Measurements from ENCODE around the gene DDAH1.

Gene DDAH1

DNA sequence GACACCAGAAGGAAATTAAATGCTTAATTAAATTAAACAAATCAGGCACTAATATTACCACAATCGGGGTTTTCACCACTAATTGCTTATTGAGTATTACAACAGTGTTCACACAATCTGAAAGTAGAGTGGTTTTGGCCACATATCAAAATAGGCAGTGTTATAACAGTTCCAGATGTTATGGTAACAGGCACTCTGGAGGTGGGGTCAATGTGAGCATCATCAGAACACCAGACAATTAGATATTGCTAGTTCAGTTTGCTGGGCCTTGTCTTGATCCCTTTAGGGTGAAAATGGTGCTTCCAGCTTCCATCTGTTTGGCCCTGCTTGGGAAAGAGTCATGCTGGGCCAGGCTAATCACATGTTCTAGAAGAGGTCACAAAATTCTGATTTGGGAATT is 14.5 kb upstream of the DDAH1 start:
- no peaks in the 10 kb centered on the region for H3K27me3 ChIP-seq (ENCODE audit: insufficient read depth, low read length, poor library complexity)
- ATAC-seq (ENCODE audit: insufficient read depth, low read depth) (no peak), DNase-seq (no peak)
- TF ChIP-seq, protein P1, sequence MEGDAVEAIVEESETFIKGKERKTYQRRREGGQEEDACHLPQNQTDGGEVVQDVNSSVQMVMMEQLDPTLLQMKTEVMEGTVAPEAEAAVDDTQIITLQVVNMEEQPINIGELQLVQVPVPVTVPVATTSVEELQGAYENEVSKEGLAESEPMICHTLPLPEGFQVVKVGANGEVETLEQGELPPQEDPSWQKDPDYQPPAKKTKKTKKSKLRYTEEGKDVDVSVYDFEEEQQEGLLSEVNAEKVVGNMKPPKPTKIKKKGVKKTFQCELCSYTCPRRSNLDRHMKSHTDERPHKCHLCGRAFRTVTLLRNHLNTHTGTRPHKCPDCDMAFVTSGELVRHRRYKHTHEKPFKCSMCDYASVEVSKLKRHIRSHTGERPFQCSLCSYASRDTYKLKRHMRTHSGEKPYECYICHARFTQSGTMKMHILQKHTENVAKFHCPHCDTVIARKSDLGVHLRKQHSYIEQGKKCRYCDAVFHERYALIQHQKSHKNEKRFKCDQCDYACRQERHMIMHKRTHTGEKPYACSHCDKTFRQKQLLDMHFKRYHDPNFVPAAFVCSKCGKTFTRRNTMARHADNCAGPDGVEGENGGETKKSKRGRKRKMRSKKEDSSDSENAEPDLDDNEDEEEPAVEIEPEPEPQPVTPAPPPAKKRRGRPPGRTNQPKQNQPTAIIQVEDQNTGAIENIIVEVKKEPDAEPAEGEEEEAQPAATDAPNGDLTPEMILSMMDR (IDR thresholded peaks at IDR 0.05; ENCODE audit: borderline replicate concordance, extremely low read depth, low read length, poor library complexity, severe bottlenecking), result no peak
- no peak for TF ChIP-seq EZH2 (IDR thresholded peaks at IDR 0.05; ENCODE audit: borderline replicate concordance, low read depth, low read length, severe bottlenecking)
- no peak overlapping the region for H3K9ac ChIP-seq (ENCODE audit: low read depth, low read length)
- no peaks in the 10 kb centered on the region for H4K20me1 ChIP-seq (ENCODE audit: insufficient read depth, low read length)
- no peak overlapping the region for H3K4me3 ChIP-seq (ENCODE audit: low read depth in 1 of 2, low read length in 2 of 2)
- H3K79me2 ChIP-seq (ENCODE audit: insufficient read depth, low read length), result no peaks in the 10 kb centered on the region
- H3K4me1 ChIP-seq (ENCODE audit: insufficient read depth, low read length), result no peaks in the 10 kb centered on the region
- no peaks in the 10 kb centered on the region for H3K9me3 ChIP-seq (ENCODE audit: insufficient read depth, low read length, severe bottlenecking)
- no peak overlapping the region for H3K27ac ChIP-seq (ENCODE audit: low read length)
- no peak overlapping the region for H3K4me2 ChIP-seq (ENCODE audit: insufficient read depth, low read length)
- H2AFZ ChIP-seq (ENCODE audit: low read depth, low read length), result no peak overlapping the region
- no peaks in the 10 kb centered on the region for H3K36me3 ChIP-seq (ENCODE audit: insufficient read depth, low read length)

DNA sequence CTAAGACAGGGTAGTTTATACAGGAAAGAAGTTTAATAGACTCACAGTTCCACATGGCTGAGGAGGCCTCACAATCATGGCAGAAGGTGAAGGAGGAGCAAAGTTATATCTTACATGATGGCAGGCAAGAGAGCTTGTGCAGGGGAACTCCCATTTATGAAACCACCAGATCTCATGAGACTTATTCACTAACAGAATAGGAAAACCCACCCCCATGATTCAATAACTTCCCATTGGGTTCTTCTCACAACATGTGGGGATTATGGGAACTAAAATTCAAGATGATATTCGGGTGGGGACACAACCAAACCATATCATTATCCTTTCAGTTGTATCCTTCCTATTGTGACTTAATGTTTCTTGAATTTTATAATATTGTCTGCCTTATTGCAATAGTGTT is 13.4 kb upstream of the DDAH1 start:
- H3K27me3 ChIP-seq (ENCODE audit: insufficient read depth, low read length, poor library complexity), result no peaks in the 10 kb centered on the region
- H3K9me3 ChIP-seq (ENCODE audit: insufficient read depth, low read length, severe bottlenecking), result no peaks in the 10 kb centered on the region
- no peak overlapping the region for H2AFZ ChIP-seq (ENCODE audit: low read depth, low read length)
- H3K4me3 ChIP-seq (ENCODE audit: low read depth in 1 of 2, low read length in 2 of 2), result no peak overlapping the region
- no peak overlapping the region for H3K9ac ChIP-seq (ENCODE audit: low read depth, low read length)
- no peak for DNase-seq
- H3K4me2 ChIP-seq (ENCODE audit: insufficient read depth, low read length), result no peak overlapping the region
- no peak for ATAC-seq (ENCODE audit: insufficient read depth, low read depth)
- H3K36me3 ChIP-seq (ENCODE audit: insufficient read depth, low read length), result no peaks in the 10 kb centered on the region
- no peaks in the 10 kb centered on the region for H4K20me1 ChIP-seq (ENCODE audit: insufficient read depth, low read length)
- TF ChIP-seq, protein P1 (IDR thresholded peaks at IDR 0.05; ENCODE audit: borderline replicate concordance, extremely low read depth, low read length, poor library complexity, severe bottlenecking), result no peak
- no peak for TF ChIP-seq EZH2 (IDR thresholded peaks at IDR 0.05; ENCODE audit: borderline replicate concordance, low read depth, low read length, severe bottlenecking)
- no peaks in the 10 kb centered on the region for H3K4me1 ChIP-seq (ENCODE audit: insufficient read depth, low read length)
- H3K79me2 ChIP-seq (ENCODE audit: insufficient read depth, low read length), result no peaks in the 10 kb centered on the region
- no peak overlapping the region for H3K27ac ChIP-seq (ENCODE audit: low read length)

DNA sequence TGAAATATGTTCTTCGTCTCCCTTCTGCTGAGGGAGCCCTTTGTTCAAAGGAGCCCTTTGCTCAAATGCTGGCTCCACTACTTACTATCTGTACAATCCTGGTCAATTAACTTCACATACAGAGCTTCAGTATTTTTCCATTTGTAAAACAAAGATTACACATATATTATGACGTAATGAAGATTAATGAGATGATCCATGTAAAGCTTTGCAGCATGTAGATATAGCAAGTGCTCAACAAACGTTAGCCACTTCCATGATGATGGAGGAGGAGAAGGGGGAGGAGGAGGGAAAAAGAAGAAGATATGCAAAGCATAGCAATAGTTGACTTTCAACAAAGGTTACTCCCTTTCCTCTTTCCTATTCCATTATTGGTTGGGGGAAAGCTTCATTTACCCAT is 10.1 kb upstream of the DDAH1 start:
- no peak for DNase-seq
- Histone ChIP-seq H3K4me1 (ENCODE audit: insufficient read depth, low read length) (no peaks in the 10 kb centered on the region), H3K36me3 (ENCODE audit: insufficient read depth, low read length) (no peaks in the 10 kb centered on the region), H3K9ac (ENCODE audit: low read depth, low read length) (no peak overlapping the region), H2AFZ (ENCODE audit: low read depth, low read length) (no peak overlapping the region), H3K4me3 (ENCODE audit: low read depth in 1 of 2, low read length in 2 of 2) (no peak overlapping the region), H3K9me3 (ENCODE audit: insufficient read depth, low read length, severe bottlenecking) (no peaks in the 10 kb centered on the region), H4K20me1 (ENCODE audit: insufficient read depth, low read length) (no peaks in the 10 kb centered on the region), H3K27me3 (ENCODE audit: insufficient read depth, low read length, poor library complexity) (no peaks in the 10 kb centered on the region), H3K79me2 (ENCODE audit: insufficient read depth, low read length) (no peaks in the 10 kb centered on the region), H3K4me2 (ENCODE audit: insufficient read depth, low read length) (no peak overlapping the region), H3K27ac (ENCODE audit: low read length) (no peak overlapping the region)
- ATAC-seq (ENCODE audit: insufficient read depth, low read depth), result no peak
- TF ChIP-seq EZH2 (IDR thresholded peaks at IDR 0.05; ENCODE audit: borderline replicate concordance, low read depth, low read length, severe bottlenecking), result no peak
- TF ChIP-seq, protein P1 (IDR thresholded peaks at IDR 0.05; ENCODE audit: borderline replicate concordance, extremely low read depth, low read length, poor library complexity, severe bottlenecking), result no peak

DNA sequence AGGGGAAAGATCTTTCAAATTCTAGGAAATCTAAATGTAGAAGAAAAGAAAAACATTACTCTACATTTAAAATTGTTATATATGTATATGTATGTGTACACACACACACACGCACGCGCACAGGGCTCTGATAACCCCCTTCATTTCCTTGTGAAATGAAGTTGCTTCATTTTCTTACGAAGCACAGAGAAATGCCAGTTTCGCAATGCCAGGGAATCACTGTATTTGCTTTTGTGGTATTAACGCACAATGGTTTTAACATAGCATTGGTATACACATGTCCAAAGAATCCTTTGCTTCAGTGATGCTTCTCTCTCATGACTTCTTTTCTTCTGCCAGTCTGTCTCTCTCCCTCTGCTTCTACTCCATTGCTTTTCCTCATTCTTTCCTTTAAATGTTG is 8.4 kb upstream of the DDAH1 start:
- Histone ChIP-seq H3K27ac (ENCODE audit: low read length) (no peak overlapping the region), H3K4me1 (ENCODE audit: insufficient read depth, low read length) (no peaks in the 10 kb centered on the region), H4K20me1 (ENCODE audit: insufficient read depth, low read length) (no peaks in the 10 kb centered on the region), H3K9ac (ENCODE audit: low read depth, low read length) (no peak overlapping the region), H3K4me2 (ENCODE audit: insufficient read depth, low read length) (no peak overlapping the region), H3K9me3 (ENCODE audit: insufficient read depth, low read length, severe bottlenecking) (no peaks in the 10 kb centered on the region), H3K4me3 (ENCODE audit: low read depth in 1 of 2, low read length in 2 of 2) (no peak overlapping the region), H3K27me3 (ENCODE audit: insufficient read depth, low read length, poor library complexity) (no peaks in the 10 kb centered on the region), H3K79me2 (ENCODE audit: insufficient read depth, low read length) (no peaks in the 10 kb centered on the region), H2AFZ (ENCODE audit: low read depth, low read length) (no peak overlapping the region), H3K36me3 (ENCODE audit: insufficient read depth, low read length) (no peaks in the 10 kb centered on the region)
- TF ChIP-seq, protein P1 (IDR thresholded peaks at IDR 0.05; ENCODE audit: borderline replicate concordance, extremely low read depth, low read length, poor library complexity, severe bottlenecking), result no peak
- TF ChIP-seq EZH2 (IDR thresholded peaks at IDR 0.05; ENCODE audit: borderline replicate concordance, low read depth, low read length, severe bottlenecking), result no peak
- ATAC-seq (ENCODE audit: insufficient read depth, low read depth) (no peak), DNase-seq (no peak)
